OCI-LY7 (cell line): ENCODE data around the gene DIPK1A. TPM values are rescaled to one million over a fixed set of nuclear protein-coding genes. Genes with fewer than 3 reads are reported as not detected.

ENCODE experiments used
- BruUV-seq: library from RNA; stranded (reverse); fragments of 400-500 nt; replicated peaks from 2 replicates; lab custom pipeline; 2021; lab: Mats Ljungman, UMichigan
- CTCF ChIA-PET: fragments of 300-600 bp; sonication (Branson Sonifier 250); formaldehyde crosslinking; loops from one replicate; lab custom pipeline; 2022; ENCODE audit warnings: antibody characterized with exemption; ENCODE audit not compliant: unreplicated experiment; lab: Charles Lee
- POLR2A ChIA-PET: fragments of 300-600 bp; sonication (Branson Sonifier 250); formaldehyde crosslinking; loops from one replicate; lab custom pipeline; 2022; ENCODE audit warnings: antibody characterized with exemption; lab: Charles Lee
- DNase-seq: peaks from one replicate; pipeline ENCODE4 v3.0.0-alpha.2; 2015; ENCODE audit warnings: low spot score
- H2AFZ ChIP-seq: fragments of 200-600 bp; sonication (generic), shearing (Covaris generic); 2 replicates; pipeline ENCODE4 v1.6.1; 2014; ENCODE audit warnings: mild to moderate bottlenecking, antibody characterized with exemption, low read length, moderate library complexity
- H3K27ac ChIP-seq: fragments of 200-600 bp; sonication (generic); 2 replicates; pipeline ENCODE4 v1.5.1; 2014; ENCODE audit warnings: mixed run types, low read depth, mild to moderate bottlenecking, moderate library complexity, low read length, inconsistent platforms; ENCODE audit not compliant: poor library complexity, severe bottlenecking
- H3K36me3 ChIP-seq: fragments of 200-600 bp; sonication (generic); 2 replicates; pipeline ENCODE4 v1.6.1; 2014; ENCODE audit warnings: mild to moderate bottlenecking, antibody characterized with exemption, low read length, moderate library complexity, mixed read lengths; ENCODE audit not compliant: insufficient read depth
- H3K4me1 ChIP-seq: fragments of 200-600 bp; sonication (generic); 2 replicates; pipeline ENCODE4 v1.5.1; 2014; ENCODE audit warnings: mild to moderate bottlenecking, low read length; ENCODE audit not compliant: insufficient read depth, poor library complexity, severe bottlenecking
- H3K4me2 ChIP-seq: fragments of 200-600 bp; sonication (generic); 2 replicates; pipeline ENCODE4 v1.6.1; 2014; ENCODE audit warnings: mild to moderate bottlenecking, low read length
- H3K4me3 ChIP-seq: fragments of 200-600 bp; sonication (generic); 2 replicates; pipeline ENCODE4 v1.5.1; 2014; ENCODE audit warnings: mild to moderate bottlenecking, low read depth, low read length; ENCODE audit not compliant: poor library complexity, severe bottlenecking
- H3K79me2 ChIP-seq: fragments of 200-600 bp; sonication (generic); 2 replicates; pipeline ENCODE4 v1.6.1; 2016; ENCODE audit warnings: low read depth, mild to moderate bottlenecking, low read length, moderate library complexity, mixed read lengths; ENCODE audit not compliant: insufficient read depth
- H3K9me2 ChIP-seq: fragments of 200-600 bp; sonication (generic); 2 replicates; pipeline ENCODE4 v1.6.1; 2016; ENCODE audit warnings: mild to moderate bottlenecking, low read length, mixed read lengths; ENCODE audit not compliant: insufficient read depth
- H3K9me3 ChIP-seq: fragments of 200-600 bp; sonication (generic); 2 replicates; pipeline ENCODE4 v1.6.1; 2014; ENCODE audit warnings: mild to moderate bottlenecking, mixed run types, low read length, mixed read lengths
- H4K20me1 ChIP-seq: fragments of 200-600 bp; sonication (generic); 2 replicates; pipeline ENCODE4 v1.6.1; 2014; ENCODE audit warnings: mild to moderate bottlenecking, antibody characterized with exemption, low read length, moderate library complexity, mixed read lengths; ENCODE audit not compliant: insufficient read depth
- EZH2phosphoT487 ChIP-seq: fragments of 200-600 bp; sonication (generic); IDR thresholded peaks from 2 replicates; pipeline ENCODE4 v1.6.1; 2018; ENCODE audit warnings: low read depth, borderline replicate concordance, mild to moderate bottlenecking, mixed run types, antibody characterized with exemption, low read length, moderate library complexity, mixed read lengths
- intact Hi-C: fragments of 100-400 bp; cut with micrococcal nuclease; formaldehyde crosslinking; loops from one replicate; pipeline ENCODE4 v1.10.0; 2022; ENCODE audit not compliant: unreplicated experiment
- total RNA-seq, 2 experiments: library from RNA; depleted of rRNA in 1 of 2; stranded (reverse); fragments of >200 nt in 1 of 2; shearing (Covaris generic) in 1 of 2; gene quantifications; 2 replicates each; pipeline ENCODE4 v1.2.3, GENCODE V29; 2014 to 2022
- TF ChIP-seq, protein P1 (sequence below): fragments of 200-600 bp; sonication (generic); conservative IDR thresholded peaks from 2 replicates; pipeline ENCODE4 v1.5.1; 2014; ENCODE audit warnings: mild to moderate bottlenecking, antibody characterized with exemption, low read length, moderate library complexity, mixed read lengths

Gene DIPK1A
- total RNA-seq, 2 experiments from 2014 or later, result 13.0 to 25.4 TPM

GRCh38 chr1:93005252-93005598, 44.0 kb upstream of the DIPK1A start:
- TF ChIP-seq, protein P1, sequence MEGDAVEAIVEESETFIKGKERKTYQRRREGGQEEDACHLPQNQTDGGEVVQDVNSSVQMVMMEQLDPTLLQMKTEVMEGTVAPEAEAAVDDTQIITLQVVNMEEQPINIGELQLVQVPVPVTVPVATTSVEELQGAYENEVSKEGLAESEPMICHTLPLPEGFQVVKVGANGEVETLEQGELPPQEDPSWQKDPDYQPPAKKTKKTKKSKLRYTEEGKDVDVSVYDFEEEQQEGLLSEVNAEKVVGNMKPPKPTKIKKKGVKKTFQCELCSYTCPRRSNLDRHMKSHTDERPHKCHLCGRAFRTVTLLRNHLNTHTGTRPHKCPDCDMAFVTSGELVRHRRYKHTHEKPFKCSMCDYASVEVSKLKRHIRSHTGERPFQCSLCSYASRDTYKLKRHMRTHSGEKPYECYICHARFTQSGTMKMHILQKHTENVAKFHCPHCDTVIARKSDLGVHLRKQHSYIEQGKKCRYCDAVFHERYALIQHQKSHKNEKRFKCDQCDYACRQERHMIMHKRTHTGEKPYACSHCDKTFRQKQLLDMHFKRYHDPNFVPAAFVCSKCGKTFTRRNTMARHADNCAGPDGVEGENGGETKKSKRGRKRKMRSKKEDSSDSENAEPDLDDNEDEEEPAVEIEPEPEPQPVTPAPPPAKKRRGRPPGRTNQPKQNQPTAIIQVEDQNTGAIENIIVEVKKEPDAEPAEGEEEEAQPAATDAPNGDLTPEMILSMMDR, result no peak
- no peak for TF ChIP-seq EZH2phosphoT487
- peaks cover 24% of the 10 kb centered on the region for H3K4me1 ChIP-seq
- no peaks in the 10 kb centered on the region for H3K36me3 ChIP-seq
- intact Hi-C loops, result no loop called here
- peak overlapping the region; percentile 68 for H3K4me2 ChIP-seq
- H3K9me2 ChIP-seq, result no peaks in the 10 kb centered on the region
- H3K4me3 ChIP-seq, result peak overlapping the region; percentile 3
- ChIA-PET CTCF (interaction anchor here (0.5 kb wide), 1 partner anchor 8 kb away, joined by 3 read pairs; no protein-coding TSS in a partner anchor), POLR2A (interaction anchor here (0.6 to 8.3 kb wide), 10 partner anchors 9 to 160 kb away, joined by 3 to 62 read pairs (median 4); no protein-coding TSS in a partner anchor)
- H4K20me1 ChIP-seq, result no peaks in the 10 kb centered on the region
- no peak overlapping the region for H3K27ac ChIP-seq
- H3K9me3 ChIP-seq, result no peaks in the 10 kb centered on the region
- no TSS peak for BruUV-seq
- peak overlapping the region; percentile 40 for H2AFZ ChIP-seq
- no peaks in the 10 kb centered on the region for H3K79me2 ChIP-seq
- DNase-seq, result peak; percentile 30

DNA sequence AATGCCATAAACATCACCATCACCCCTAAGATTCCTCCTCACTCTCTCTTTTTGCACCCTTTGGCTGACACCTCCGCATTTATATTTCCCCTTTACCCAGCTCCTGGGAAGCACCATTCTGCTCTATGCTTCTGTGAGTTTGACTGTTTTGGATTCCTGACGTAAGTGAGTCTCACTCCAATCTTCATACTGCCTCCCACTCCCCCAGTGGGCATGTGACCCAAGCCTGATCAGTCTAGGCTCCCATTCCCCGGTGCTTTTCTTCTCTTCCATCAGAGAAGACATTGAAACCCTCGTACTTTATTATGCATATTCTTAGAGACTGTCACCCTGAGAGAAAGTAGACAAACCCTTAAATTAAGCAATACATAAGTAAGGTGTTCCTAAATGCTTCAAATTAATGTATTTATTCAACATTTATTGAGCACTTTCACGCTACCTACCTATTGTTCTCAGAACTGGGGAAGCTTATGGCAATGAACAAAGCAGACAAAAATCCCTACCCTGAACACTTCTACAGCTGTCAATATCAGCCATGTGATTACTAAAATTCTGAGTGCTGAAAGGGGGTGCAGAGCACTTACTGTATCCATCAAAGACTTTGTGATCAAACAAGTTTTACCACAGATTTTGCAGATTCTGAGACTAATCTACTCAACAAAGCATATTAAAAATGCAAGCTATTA, 43.4 kb upstream of the DIPK1A start:
- BruUV-seq, result no TSS peak
- CTCF ChIA-PET, result interaction anchor here (0.5 to 0.9 kb wide), 2 partner anchors 9 to 136 kb away, joined by 3 read pairs; no protein-coding TSS in a partner anchor
- H3K9me2 ChIP-seq, result no peaks in the 10 kb centered on the region
- H4K20me1 ChIP-seq, result no peaks in the 10 kb centered on the region
- H2AFZ ChIP-seq, result peak overlapping the region; percentile 40
- H3K9me3 ChIP-seq, result no peaks in the 10 kb centered on the region
- H3K27ac ChIP-seq, result no peak overlapping the region
- H3K4me2 ChIP-seq, result peak overlapping the region; percentile 68
- TF ChIP-seq EZH2phosphoT487, result no peak
- intact Hi-C loops, result no loop called here
- no peak for DNase-seq
- peaks cover 26% of the 10 kb centered on the region for H3K4me1 ChIP-seq
- POLR2A ChIA-PET, result interaction anchor here (0.6 to 8.3 kb wide), 8 partner anchors 10 to 135 kb away, joined by 3 to 62 read pairs (median 4); no protein-coding TSS in a partner anchor
- H3K36me3 ChIP-seq, result no peaks in the 10 kb centered on the region
- H3K79me2 ChIP-seq, result no peaks in the 10 kb centered on the region
- peak overlapping the region; percentile 3 for H3K4me3 ChIP-seq

- no peak overlapping the region for H2AFZ ChIP-seq
- peaks cover 26% of the 10 kb centered on the region for H3K4me1 ChIP-seq
- BruUV-seq, result no TSS peak
- no peaks in the 10 kb centered on the region for H3K9me2 ChIP-seq
- POLR2A ChIA-PET, result interaction anchor here (1.3 to 8.3 kb wide), 3 partner anchors 11 to 58 kb away, joined by 3 to 62 read pairs (median 6); no protein-coding TSS in a partner anchor
- CTCF ChIA-PET, result interaction anchor here (0.9 kb wide), 1 partner anchor 136 kb away, joined by 3 read pairs; no protein-coding TSS in a partner anchor
- DNase-seq, result no peak
- no peak overlapping the region for H3K27ac ChIP-seq
- no peaks in the 10 kb centered on the region for H4K20me1 ChIP-seq
- no peaks in the 10 kb centered on the region for H3K9me3 ChIP-seq
- no peak for TF ChIP-seq EZH2phosphoT487
- TF ChIP-seq, protein P1, result no peak
- intact Hi-C loops, result no loop called here
- no peaks in the 10 kb centered on the region for H3K79me2 ChIP-seq
- H3K36me3 ChIP-seq, result no peaks in the 10 kb centered on the region
- no peak overlapping the region for H3K4me3 ChIP-seq
- H3K4me2 ChIP-seq, result no peak overlapping the region
Observed at GRCh38 chr1:93003981-93004380, 42.7 kb upstream of the DIPK1A start.
